KOPT-K1 (cell line): ENCODE results near the gene ST6GAL1.
A peak's percentile ranks its signal among the peaks of the same experiment; 100 is the strongest.
"Not testable (repeated sequence)": the region's sequence is repeated elsewhere in the genome, so short reads cannot be mapped to it uniquely, and the experiment has no call there.

Experiments used
- H3K27ac ChIP-seq: fragments of 200-600 bp; sonication (generic); 2 replicates; pipeline ENCODE4 v1.5.1; 2016; ENCODE audit warnings: antibody characterized with exemption, mild to moderate bottlenecking, low read depth, low read length; ENCODE audit not compliant: poor library complexity, severe bottlenecking
- H3K36me3 ChIP-seq: fragments of 200-600 bp; sonication (generic); 2 replicates; pipeline ENCODE4 v1.5.1; 2017; ENCODE audit warnings: antibody characterized with exemption, mild to moderate bottlenecking, low read length, moderate library complexity; ENCODE audit not compliant: insufficient read depth
- H3K9me3 ChIP-seq: fragments of 200-600 bp; sonication (generic); 2 replicates; pipeline ENCODE4 v1.5.1; 2017; ENCODE audit warnings: antibody characterized with exemption, low read length, mild to moderate bottlenecking; ENCODE audit not compliant: insufficient read depth, poor library complexity, severe bottlenecking

Gene ST6GAL1, protein sequence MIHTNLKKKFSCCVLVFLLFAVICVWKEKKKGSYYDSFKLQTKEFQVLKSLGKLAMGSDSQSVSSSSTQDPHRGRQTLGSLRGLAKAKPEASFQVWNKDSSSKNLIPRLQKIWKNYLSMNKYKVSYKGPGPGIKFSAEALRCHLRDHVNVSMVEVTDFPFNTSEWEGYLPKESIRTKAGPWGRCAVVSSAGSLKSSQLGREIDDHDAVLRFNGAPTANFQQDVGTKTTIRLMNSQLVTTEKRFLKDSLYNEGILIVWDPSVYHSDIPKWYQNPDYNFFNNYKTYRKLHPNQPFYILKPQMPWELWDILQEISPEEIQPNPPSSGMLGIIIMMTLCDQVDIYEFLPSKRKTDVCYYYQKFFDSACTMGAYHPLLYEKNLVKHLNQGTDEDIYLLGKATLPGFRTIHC

GRCh38 chr3:186930143-186930640 lies at the start of gene ST6GAL1:
TSS of gene ST6GAL1 (plus strand) at chr3:186930526. CDS start at chr3:187042704, 112,178 bp downstream.
- Histone ChIP-seq H3K9me3 (no peaks in the 10 kb centered on the region), H3K27ac (peak within 1 kb of the TSS; percentile 70), H3K36me3 (peaks cover 11% of the 10 kb centered on the region; the same call in 1 of the 2 replicates)

DNA sequence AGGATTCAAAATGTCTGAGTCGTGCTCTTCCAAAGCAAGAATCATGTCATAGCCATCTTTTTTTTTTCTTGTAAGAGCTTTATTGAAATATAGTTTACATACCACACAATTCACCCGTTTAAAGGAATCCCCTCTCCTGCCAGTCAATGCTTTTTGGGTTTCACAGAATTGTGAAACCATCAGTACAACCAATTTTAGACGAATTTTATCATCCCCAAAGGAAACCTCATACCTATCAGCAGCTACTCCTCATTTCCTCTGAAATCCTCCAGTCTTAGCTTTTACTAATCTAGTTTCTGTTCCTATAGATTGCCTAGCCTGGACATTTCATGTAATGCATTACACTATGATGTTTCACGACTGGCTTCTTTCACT lies 48.2 kb upstream of the ST6GAL1 start:
- Histone ChIP-seq H3K36me3 (no peaks in the 10 kb centered on the region), H3K9me3 (peaks cover under 1% of the 10 kb centered on the region), H3K27ac (no peak overlapping the region)

GRCh38 chr3:186882881-186883685 lies 47.2 kb upstream of the ST6GAL1 start:
- H3K27ac ChIP-seq = no peak overlapping the region
- H3K36me3 ChIP-seq = no peaks in the 10 kb centered on the region

DNA sequence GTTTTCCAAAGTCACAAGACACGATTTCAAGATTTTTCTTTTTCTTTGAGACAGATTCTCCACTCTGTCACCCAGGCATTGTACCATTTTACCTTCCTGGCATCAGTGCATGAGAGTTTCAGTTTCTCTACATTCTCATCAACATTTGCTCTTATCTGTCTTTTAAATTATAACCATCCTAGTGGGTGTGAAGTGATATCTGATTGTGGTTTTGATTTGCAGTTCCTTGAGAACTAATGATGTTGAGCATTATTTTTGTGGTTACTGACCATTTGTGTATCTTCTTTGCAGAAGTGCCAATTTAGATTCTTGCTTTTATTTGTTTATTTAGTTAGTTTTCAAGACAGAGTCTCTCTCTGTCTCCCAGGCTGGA lies 46.7 kb upstream of the ST6GAL1 start:
- H3K36me3 ChIP-seq = no peaks in the 10 kb centered on the region
- H3K27ac ChIP-seq = no peak overlapping the region
- no peaks in the 10 kb centered on the region for H3K9me3 ChIP-seq

More at GRCh38 chr3:186882881-186883685, 47.2 kb upstream of the ST6GAL1 start:
- no peaks in the 10 kb centered on the region for H3K9me3 ChIP-seq

DNA sequence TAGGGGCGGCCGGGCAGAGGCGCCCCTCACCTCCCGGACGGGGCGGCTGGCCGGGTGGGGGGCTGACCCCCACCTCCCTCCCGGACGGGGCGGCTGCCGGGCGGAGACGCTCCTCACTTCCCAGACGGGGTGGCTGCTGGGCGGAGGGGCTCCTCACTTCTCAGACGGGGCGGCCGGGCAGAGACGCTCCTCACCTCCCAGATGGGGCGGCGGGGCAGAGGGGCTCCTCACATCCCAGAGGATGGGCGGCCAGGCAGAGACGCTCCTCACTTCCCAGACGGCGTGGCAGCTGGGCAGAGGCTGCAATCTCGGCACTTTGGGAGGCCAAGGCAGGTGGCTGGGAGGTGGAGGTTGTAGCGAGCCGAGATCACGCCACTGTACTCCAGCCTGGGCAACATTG lies 45.5 kb upstream of the ST6GAL1 start:
- H3K9me3 ChIP-seq, H3K36me3 ChIP-seq: not testable (repeated sequence)

DNA sequence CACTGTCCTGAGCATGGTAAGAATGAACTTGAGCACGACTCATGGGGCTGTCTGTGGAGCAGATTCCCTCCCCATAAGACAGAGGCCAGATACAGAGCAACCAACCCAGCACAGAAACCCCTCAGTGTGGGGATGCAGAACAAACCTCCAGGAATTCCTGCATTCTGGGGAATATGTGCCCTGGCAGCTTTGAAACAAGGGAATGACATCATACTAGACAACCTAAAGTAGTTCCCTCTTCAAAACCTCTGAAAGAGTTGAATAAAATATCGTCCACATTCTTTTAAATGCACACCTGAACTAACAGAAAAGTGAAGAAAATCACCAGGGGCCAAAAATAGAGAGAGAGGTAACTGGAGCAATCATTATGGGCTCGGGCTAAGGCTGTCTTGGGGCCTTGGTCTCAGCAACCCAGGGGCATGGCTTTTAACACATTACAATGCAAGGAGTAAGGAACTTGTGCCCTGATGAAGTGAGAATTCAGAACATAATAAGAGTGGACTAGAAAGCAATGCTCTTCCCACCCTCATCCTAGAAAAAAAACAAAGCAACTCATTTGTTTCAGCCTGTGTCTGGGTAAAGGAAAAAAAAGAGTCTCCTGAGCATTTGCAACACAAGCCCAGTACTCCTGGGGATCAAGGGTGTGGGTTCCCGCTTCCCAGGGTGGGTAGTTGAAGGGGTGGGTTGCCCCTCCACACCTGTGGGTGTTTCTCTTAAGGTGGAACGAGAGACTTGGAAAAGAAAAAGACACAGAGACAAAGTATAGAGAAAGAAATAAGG lies 43.9 kb upstream of the ST6GAL1 start:
- Histone ChIP-seq H3K36me3 (no peaks in the 10 kb centered on the region), H3K27ac (no peak overlapping the region), H3K9me3 (no peaks in the 10 kb centered on the region)

More for the DNA sequence above, 45.5 kb upstream of the ST6GAL1 start:
- H3K27ac ChIP-seq = not testable (repeated sequence)

GRCh38 chr3:186887507-186887938 lies 42.8 kb upstream of the ST6GAL1 start:
- H3K36me3 ChIP-seq, H3K27ac ChIP-seq, H3K9me3 ChIP-seq: not testable (repeated sequence)

DNA sequence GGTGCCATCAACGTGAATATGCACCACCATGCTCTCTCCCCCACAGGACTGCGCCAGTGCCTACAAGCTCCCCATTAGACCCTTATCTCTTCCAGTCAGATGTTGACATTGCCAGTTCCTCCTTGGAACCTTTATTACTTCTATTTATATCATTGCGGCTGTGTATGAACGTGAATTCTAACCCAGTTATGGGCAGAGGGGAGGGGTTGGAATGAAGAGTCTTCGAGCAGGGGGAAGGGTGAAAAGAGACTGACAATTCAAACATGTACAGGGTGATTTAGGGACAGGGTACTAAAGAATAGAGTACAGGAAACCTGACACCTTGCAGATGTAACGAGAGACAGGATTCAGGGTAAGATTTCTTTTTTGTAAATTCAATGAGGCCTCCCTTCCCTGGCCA lies 41.8 kb upstream of the ST6GAL1 start:
- Histone ChIP-seq H3K36me3 (no peaks in the 10 kb centered on the region), H3K9me3 (no peaks in the 10 kb centered on the region), H3K27ac (no peak overlapping the region)

DNA sequence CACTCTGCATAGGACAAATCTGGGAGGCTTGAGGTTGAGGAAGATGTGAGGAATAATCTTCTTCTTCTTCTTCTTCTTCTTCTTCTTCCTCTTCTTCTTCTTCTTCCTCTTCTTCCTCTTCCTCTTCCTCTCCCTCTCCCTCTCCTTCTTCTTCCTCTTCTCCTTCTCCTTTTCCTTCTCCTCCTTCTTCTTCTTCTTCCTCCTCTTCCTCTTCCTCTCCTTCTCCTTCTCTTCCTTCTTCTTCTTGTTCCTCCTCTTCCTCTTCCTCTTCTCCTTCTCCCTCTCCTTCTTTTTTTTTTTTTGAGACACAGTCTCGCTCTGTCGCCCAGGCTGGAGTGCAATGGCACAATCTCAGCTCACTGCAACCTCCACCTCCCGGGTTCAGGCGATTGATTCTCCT lies 40.6 kb upstream of the ST6GAL1 start:
- not testable (repeated sequence) for H3K9me3 ChIP-seq, H3K36me3 ChIP-seq, H3K27ac ChIP-seq

DNA sequence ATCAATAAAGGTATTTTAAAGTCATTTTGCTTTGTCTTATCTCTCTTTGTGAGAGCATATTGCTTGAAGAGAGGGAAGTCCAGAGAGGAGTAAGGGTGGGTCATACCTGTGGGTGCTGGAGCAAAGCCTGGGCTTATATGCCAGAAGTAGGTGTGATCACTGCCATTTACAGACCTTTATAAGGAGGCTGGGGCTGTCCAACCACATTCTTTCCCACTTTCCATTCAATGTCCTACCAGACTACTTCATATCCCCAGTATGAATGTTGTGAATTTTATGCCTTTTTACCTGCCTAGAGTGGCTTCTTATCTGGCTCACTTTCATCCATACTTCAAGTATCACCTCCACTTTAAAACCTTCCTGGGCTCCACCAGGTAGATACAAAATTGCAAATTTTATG lies 39.4 kb upstream of the ST6GAL1 start:
- peaks cover 4% of the 10 kb centered on the region for H3K9me3 ChIP-seq

DNA sequence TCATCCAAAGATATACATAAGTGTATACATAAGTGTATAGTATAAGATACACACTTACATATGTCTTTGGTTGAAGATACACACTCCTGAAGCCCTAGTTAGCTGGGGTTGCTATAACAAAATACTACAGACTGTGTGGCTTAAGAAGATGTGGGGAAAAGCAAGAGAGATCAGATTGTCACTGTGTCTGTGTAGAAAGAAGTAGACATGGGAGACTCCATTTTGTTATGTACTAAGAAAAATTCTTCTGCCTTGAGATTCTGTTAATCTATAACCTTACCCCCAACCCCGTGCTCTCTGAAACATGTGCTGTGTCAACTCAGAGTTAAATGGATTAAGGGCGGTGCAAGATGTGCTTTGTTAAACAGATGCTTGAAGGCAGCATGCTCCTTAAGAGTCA lies 37.3 kb upstream of the ST6GAL1 start:
- H3K36me3 ChIP-seq, H3K9me3 ChIP-seq, H3K27ac ChIP-seq: not testable (repeated sequence)

More for the DNA sequence above, 39.4 kb upstream of the ST6GAL1 start:
- Histone ChIP-seq H3K27ac (no peak overlapping the region), H3K36me3 (no peaks in the 10 kb centered on the region)

DNA sequence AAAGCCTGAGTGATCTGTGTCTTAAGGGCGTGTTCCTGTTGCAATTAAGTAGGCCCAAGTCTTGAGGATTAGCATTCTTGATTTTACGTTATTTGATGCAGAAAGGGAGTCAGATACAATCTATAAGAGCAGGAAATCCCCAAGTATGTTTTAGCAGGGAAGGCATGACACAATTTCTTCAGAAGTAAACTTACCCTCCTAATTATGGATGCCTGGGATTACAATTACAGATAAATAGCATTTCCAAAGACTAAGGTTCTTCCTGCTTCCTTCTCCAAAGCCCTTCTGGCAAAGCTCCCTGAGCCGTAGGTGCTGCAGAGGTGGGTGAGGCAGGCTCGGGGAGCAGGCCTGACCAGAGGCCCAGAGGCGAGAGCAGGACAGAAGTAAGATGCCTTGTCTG lies 34.9 kb upstream of the ST6GAL1 start:
- Histone ChIP-seq H3K9me3 (peaks cover 4% of the 10 kb centered on the region), H3K36me3 (no peaks in the 10 kb centered on the region), H3K27ac (no peak overlapping the region)

DNA sequence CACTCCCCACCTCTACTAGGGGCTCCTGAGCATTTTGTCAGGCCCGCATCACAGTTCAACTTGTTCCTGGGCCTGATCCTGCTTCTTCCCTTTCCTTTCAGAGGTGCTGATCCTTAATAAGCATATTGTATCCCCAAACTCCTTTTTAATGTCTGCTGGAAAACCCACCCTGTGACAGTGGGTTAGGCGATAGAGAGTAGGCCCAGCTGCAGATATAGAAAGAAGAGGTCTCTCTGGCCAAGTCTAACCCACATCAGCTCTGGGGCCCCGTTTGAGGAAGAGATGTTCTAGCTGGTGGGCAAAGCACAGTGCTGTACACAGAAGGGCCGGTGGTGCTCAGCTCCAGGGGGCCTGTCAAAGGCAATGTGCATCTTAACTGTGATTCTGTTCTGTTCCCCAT lies 34.3 kb upstream of the ST6GAL1 start:
- no peaks in the 10 kb centered on the region for H3K36me3 ChIP-seq
- peaks cover 4% of the 10 kb centered on the region for H3K9me3 ChIP-seq
- H3K27ac ChIP-seq = no peak overlapping the region

- H3K9me3 ChIP-seq = peaks cover 4% of the 10 kb centered on the region
Measured at GRCh38 chr3:186896875-186897274, 33.5 kb upstream of the ST6GAL1 start.

More at GRCh38 chr3:186896875-186897274, 33.5 kb upstream of the ST6GAL1 start:
- H3K36me3 ChIP-seq = no peaks in the 10 kb centered on the region
- no peak overlapping the region for H3K27ac ChIP-seq
